SJCRH30 (cell line): ENCODE data around the gene AFF4. TPM values are rescaled to one million over a fixed set of nuclear protein-coding genes. Genes with fewer than 3 reads are reported as not detected.
"Not testable (repeated sequence)": the region's sequence is repeated elsewhere in the genome, so short reads cannot be mapped to it uniquely, and the experiment has no call there.

Experiments
- DNase-seq, 2 experiments: peaks; one replicate each; pipeline ENCODE4 v3.0.0-alpha.2; 2015 to 2020
- H3K27ac ChIP-seq: fragments of 250-450 bp; sonication (Bioruptor Pico); 2 replicates; pipeline ENCODE4 v1.5.1; 2020; ENCODE audit warnings: mild to moderate bottlenecking, moderate library complexity
- H3K27me3 ChIP-seq: fragments of 250-450 bp; sonication (Bioruptor Pico); 2 replicates; pipeline ENCODE4 v1.5.1; 2020; ENCODE audit warnings: mild to moderate bottlenecking, moderate library complexity
- H3K36me3 ChIP-seq: fragments of 250-450 bp; sonication (Bioruptor Pico); 2 replicates; pipeline ENCODE4 v1.5.1; 2020; ENCODE audit warnings: mild to moderate bottlenecking, moderate library complexity
- H3K4me1 ChIP-seq: fragments of 250-450 bp; sonication (Bioruptor Pico); 2 replicates; pipeline ENCODE4 v1.5.1; 2020; ENCODE audit warnings: mild to moderate bottlenecking, moderate library complexity
- H3K4me3 ChIP-seq: fragments of 250-450 bp; sonication (Bioruptor Pico); 2 replicates; pipeline ENCODE4 v1.5.1; 2020; ENCODE audit warnings: mild to moderate bottlenecking, moderate library complexity
- H3K9me3 ChIP-seq: fragments of 250-450 bp; sonication (Bioruptor Pico); replicated peaks from 2 replicates; pipeline ENCODE4 v1.5.1; 2020; ENCODE audit warnings: mild to moderate bottlenecking, moderate library complexity
- total RNA-seq: library from RNA; depleted of rRNA; stranded (reverse); fragments of >200 nt; shearing (Covaris generic); gene quantifications from 2 replicates; pipeline ENCODE4 v1.2.3, GENCODE V29; 2014; rRNA removed

Gene AFF4
- 45.2 and 51.0 TPM in 2 replicates for total RNA-seq

GRCh38 chr5:132963171-132964104 lies at the start of gene AFF4:
AFF4 (minus strand) TSS chr5:132963634; CDS start chr5:132937189, 26,445 bp downstream.
- Histone ChIP-seq H3K36me3 (0 out of 2 replicates have a peak, but pooled peaks cover 4% of the 10 kb centered on the region), H3K27ac (peak within 1 kb of the TSS; percentile 92), H3K4me3 (peak within 1 kb of the TSS; percentile 99), H3K9me3 (no peaks in the 10 kb centered on the region), H3K27me3 (no peaks in the 10 kb centered on the region), H3K4me1 (0 out of 2 replicates have a peak, but pooled peaks cover 3% of the 10 kb centered on the region)
- peak; percentile 96 to 97 for DNase-seq

DNA sequence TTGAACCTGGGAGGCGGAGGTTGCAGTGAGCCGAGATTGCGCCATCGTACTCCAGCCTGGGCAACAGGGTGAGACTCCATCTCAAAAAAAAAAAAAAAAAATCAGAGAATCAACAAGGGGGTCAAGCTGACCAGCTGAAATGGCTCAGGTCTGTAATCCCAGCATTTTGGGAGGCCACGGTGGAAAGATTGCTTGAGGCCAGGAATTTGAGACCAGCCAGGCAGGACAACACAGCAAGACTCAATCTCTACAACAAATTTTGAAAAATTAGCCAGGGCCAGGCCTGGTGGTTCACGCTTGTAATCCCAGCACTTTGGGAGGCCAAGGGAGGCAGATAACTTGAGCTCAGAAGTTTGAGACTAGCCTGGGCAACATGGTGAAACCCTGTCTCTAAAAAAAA lies 45.0 kb upstream of the AFF4 start:
- H3K4me3 ChIP-seq, H3K9me3 ChIP-seq, H3K27ac ChIP-seq, H3K4me1 ChIP-seq, DNase-seq, H3K27me3 ChIP-seq: not testable (repeated sequence)
- peaks cover 30% of the 10 kb centered on the region for H3K36me3 ChIP-seq

GRCh38 chr5:133006653-133007052 lies 43.2 kb upstream of the AFF4 start:
- H3K27me3 ChIP-seq: no peaks in the 10 kb centered on the region
- H3K4me3 ChIP-seq: no peak overlapping the region
- no peak overlapping the region for H3K27ac ChIP-seq
- H3K36me3 ChIP-seq: peaks cover 35% of the 10 kb centered on the region
- no peaks in the 10 kb centered on the region for H3K9me3 ChIP-seq
- DNase-seq: no peak
- H3K4me1 ChIP-seq: no peaks in the 10 kb centered on the region

DNA sequence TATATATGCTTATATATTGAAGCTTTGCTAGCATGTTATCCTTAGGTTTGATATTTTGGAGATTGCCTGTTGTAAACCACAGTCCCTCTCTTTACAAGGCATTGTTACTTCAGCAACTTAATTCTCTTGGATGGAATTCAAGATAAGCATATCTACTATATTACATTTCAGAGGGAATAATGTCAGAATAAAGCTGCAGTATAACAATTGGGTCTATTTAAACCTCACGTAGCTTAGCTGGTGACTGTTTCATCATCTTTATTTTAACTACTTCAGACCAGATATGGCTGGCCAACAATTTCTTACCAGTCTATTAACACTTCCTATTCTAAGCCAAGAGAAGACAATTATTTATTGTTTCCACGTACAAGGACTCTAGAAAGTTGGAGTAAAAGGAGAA lies 35.8 kb upstream of the AFF4 start:
- H3K4me1 ChIP-seq: no peaks in the 10 kb centered on the region
- H3K4me3 ChIP-seq: no peak overlapping the region
- DNase-seq: no peak
- no peaks in the 10 kb centered on the region for H3K9me3 ChIP-seq
- H3K27me3 ChIP-seq: no peaks in the 10 kb centered on the region
- no peak overlapping the region for H3K27ac ChIP-seq
- H3K36me3 ChIP-seq: peaks cover 14% of the 10 kb centered on the region

DNA sequence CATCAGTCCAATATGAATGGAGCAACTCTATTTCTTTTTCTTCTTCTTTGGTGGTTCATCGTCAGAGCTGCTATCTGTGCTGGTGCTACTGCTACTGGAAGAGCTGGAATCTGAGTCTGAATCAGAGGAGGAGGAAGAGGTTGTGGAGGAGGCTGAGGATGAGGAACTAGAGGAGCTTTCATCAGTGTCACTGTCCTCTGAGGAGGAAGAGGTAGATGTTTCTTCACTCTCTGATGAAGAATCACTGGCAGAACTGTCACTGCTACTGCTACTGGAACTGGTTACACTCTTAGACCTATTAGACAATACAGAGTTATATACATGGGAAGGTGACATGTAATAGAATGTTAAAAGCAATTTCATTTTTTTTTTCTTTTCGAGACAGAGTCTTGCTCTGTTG lies 35.1 kb upstream of the AFF4 start:
- Histone ChIP-seq H3K27ac (no peak overlapping the region), H3K4me1 (no peaks in the 10 kb centered on the region), H3K36me3 (peaks cover 12% of the 10 kb centered on the region), H3K9me3 (no peaks in the 10 kb centered on the region), H3K27me3 (no peaks in the 10 kb centered on the region), H3K4me3 (no peak overlapping the region)
- DNase-seq: no peak

DNA sequence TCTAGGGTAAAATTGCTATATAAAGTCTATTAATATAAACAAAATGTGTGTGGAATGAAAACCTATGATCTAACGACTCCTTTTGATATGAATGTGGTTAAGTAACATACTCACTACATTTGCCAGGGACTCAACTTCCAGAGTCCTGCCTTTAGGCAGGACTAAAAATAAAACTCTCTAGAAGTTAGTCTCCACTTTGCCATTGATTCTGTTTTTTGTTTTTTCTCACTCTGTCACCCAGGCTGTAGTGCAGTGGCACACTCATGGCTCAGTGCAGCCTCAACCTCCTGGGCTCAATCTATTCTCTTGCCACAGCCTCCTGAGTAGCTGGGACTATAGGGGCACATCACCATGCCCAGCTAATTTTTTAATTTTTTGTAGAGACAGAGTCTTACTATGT lies 32.9 kb upstream of the AFF4 start:
- no peak overlapping the region for H3K4me3 ChIP-seq
- no peaks in the 10 kb centered on the region for H3K27me3 ChIP-seq
- H3K4me1 ChIP-seq: no peaks in the 10 kb centered on the region
- peaks cover 6% of the 10 kb centered on the region; the same call in 1 of the 2 replicates for H3K36me3 ChIP-seq
- H3K9me3 ChIP-seq: no peaks in the 10 kb centered on the region
- no peak overlapping the region for H3K27ac ChIP-seq
- no peak for DNase-seq

DNA sequence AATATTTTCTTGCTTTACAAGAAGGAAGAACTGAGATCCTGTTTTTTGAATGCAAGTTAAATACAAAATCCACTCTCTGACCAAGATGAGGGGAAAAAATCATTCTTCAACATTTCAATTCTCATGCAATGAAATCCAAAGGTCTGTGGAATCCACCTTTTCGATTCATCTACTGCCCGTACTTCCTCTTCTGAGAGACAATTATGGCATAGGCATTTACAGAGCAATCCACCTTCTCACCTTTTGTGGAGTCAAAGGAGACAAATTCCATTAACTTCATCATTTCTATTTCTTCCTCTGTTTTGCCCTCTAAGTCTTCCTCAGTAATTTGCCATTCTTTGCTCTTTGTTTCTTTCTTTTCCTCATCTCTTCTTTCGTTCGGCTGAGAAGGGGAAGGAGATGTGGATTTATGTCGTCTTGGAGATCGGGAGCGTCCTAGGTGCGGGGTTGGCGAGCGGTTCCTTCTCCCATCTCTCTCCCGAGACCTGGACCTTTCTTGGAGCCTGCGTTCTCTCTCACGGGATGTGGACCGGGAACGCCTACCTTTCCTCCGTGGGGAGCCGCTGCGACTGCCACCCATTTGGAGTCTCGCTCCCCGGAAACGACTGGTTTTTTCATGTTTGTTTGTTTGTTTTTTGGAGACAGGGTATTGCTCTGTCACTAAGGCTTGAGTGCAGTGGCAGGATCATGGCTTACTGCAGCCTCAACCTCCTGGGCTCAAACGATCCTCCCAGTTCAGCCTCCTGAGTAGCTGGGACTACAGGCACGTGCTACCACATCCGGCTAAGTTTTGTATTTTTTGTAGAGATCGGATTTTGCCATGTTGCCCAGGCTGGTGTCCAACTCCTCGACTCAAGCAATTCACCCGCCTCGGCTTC lies 24.3 kb upstream of the AFF4 start:
- no peak for DNase-seq

GRCh38 chr5:132982971-132983370 lies 19.5 kb upstream of the AFF4 start:
- not testable (repeated sequence) for DNase-seq, H3K9me3 ChIP-seq, H3K4me3 ChIP-seq, H3K36me3 ChIP-seq, H3K4me1 ChIP-seq, H3K27ac ChIP-seq, H3K27me3 ChIP-seq

More for the DNA sequence above, 24.3 kb upstream of the AFF4 start:
- Histone ChIP-seq H3K36me3 (no peaks in the 10 kb centered on the region), H3K9me3 (no peaks in the 10 kb centered on the region), H3K27me3 (no peaks in the 10 kb centered on the region), H3K4me3 (no peak overlapping the region), H3K4me1 (no peaks in the 10 kb centered on the region), H3K27ac (no peak overlapping the region)

GRCh38 chr5:132981288-132981687 lies 17.9 kb upstream of the AFF4 start:
- DNase-seq: no peak
- Histone ChIP-seq H3K4me3 (no peak overlapping the region), H3K27me3 (no peaks in the 10 kb centered on the region), H3K9me3 (peaks cover 4% of the 10 kb centered on the region; the same call in 1 of the 2 replicates), H3K4me1 (no peaks in the 10 kb centered on the region), H3K27ac (no peak overlapping the region), H3K36me3 (no peaks in the 10 kb centered on the region)

DNA sequence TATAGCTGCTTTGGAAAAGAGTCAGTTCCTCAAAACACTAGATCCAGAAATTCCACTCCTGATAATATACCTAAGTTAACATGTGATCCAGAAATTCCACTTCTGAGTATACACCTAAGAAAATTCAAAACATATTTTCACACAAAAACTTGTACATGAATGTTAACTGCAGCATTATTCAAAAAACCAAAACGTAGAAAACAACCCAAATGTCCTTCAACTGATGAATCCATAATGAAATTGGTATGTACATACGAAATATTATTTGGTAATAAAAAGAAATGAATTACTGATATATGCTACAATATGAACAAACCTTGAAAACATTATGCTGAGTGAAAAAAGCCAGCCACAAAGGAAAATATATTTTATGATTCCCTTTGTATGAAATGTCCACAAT lies 16.5 kb upstream of the AFF4 start:
- H3K27me3 ChIP-seq: no peaks in the 10 kb centered on the region
- H3K4me3 ChIP-seq: no peak overlapping the region
- H3K4me1 ChIP-seq: no peaks in the 10 kb centered on the region
- no peaks in the 10 kb centered on the region for H3K36me3 ChIP-seq
- no peak overlapping the region for H3K27ac ChIP-seq
- peaks cover 4% of the 10 kb centered on the region; the same call in 1 of the 2 replicates for H3K9me3 ChIP-seq
- DNase-seq: no peak

GRCh38 chr5:132979367-132979940 lies 16.0 kb upstream of the AFF4 start:
- H3K27me3 ChIP-seq: no peaks in the 10 kb centered on the region
- H3K4me3 ChIP-seq: no peak overlapping the region
- H3K9me3 ChIP-seq: peaks cover 4% of the 10 kb centered on the region; the same call in 1 of the 2 replicates
- DNase-seq: no peak
- H3K4me1 ChIP-seq: no peaks in the 10 kb centered on the region
- no peaks in the 10 kb centered on the region for H3K36me3 ChIP-seq
- no peak overlapping the region for H3K27ac ChIP-seq

GRCh38 chr5:132976852-132977251 lies 13.4 kb upstream of the AFF4 start:
- H3K4me3 ChIP-seq: no peak overlapping the region
- no peak overlapping the region for H3K27ac ChIP-seq
- no peaks in the 10 kb centered on the region for H3K27me3 ChIP-seq
- DNase-seq: no peak
- peaks cover 4% of the 10 kb centered on the region; the same call in 1 of the 2 replicates for H3K9me3 ChIP-seq
- H3K36me3 ChIP-seq: no peaks in the 10 kb centered on the region
- no peaks in the 10 kb centered on the region for H3K4me1 ChIP-seq

DNA sequence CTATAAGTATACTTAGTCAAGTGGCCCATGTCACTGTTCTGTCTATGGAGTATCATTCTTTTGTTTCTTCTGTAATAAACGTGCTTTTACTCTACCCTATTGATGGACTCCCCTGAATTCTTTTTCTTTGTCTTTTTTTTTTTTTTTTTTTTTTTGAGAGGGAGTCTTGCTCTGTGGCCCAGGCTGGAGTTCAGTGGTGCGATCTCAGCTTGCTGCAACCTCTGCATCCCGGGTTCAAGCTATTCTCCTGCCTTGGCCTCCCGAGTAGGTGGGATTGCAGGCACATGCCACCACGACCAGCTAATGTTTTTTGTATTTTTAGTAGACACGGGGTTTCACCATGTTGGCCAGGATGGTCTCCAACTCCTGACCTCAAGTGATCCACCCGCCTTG lies 9.0 kb upstream of the AFF4 start:
- not testable (repeated sequence) for H3K36me3 ChIP-seq, H3K27me3 ChIP-seq, H3K4me3 ChIP-seq, H3K9me3 ChIP-seq, DNase-seq, H3K4me1 ChIP-seq, H3K27ac ChIP-seq

DNA sequence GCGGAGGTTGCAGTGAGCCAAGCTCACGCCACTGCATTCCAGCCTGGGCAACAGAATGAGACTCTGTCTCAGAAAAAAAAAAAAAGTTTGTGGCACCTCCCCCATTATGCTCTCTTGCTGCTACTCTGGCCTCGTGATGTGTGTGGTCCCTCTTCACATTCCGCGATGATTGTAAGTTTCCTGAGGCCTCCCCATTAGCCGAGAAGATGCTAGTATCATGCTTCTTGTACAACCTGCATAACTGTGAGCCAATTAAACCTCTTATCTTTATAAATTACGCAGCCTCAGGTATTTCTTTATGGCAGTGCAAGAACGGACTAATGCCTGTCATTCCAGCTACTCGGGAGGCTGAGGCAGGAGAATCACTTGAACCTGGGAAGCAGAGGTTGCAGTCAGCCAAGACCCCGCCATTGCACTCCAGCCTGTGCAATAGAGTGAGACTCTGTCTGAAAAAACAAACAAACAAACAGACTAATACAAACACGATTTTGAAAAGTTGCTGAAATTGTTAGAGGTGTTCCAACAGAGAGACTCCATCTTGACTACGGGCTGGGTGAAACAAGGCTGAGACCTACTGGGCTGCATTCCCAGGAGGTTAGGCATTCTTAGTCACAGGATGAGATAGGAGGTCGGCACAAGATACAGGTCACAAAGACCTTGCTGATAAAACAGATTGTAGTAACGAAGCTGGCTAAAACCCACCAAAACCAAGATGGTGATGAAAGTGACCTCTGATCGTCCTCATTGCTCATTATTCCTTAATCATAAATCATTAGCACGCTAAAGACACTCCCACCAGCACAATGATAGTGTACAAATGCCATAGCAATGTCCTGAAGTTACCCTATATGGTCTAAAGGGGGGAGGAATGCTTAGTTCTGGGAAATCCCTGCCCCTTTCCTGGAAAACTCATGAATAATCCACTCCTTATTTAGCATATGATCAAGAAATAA lies 8.3 kb upstream of the AFF4 start:
- H3K27me3 ChIP-seq: no peaks in the 10 kb centered on the region

More for the DNA sequence above, 8.3 kb upstream of the AFF4 start:
- Histone ChIP-seq H3K4me3 (no peak overlapping the region), H3K36me3 (no peaks in the 10 kb centered on the region), H3K4me1 (no peaks in the 10 kb centered on the region), H3K9me3 (no peaks in the 10 kb centered on the region), H3K27ac (no peak overlapping the region)
- no peak for DNase-seq
